GM23338 (cell line): ENCODE data around the gene GNAO1.

ENCODE experiments used
- CREB1 ChIP-seq: fragments of 250-450 bp; sonication (Bioruptor Pico); IDR thresholded peaks from 2 replicates; pipeline ENCODE4 v1.5.0; 2020; ENCODE audit warnings: low read depth, mild to moderate bottlenecking, moderate library complexity
- EZH2 ChIP-seq: fragments of 200-600 bp; sonication (generic); IDR thresholded peaks from one replicate; pipeline ENCODE4 v1.8.0; 2017; ENCODE audit warnings: antibody characterized with exemption, mild to moderate bottlenecking, low read depth; ENCODE audit not compliant: unreplicated experiment
- EZH2phosphoT487 ChIP-seq: fragments of 200-600 bp; sonication (generic); IDR thresholded peaks from one replicate; pipeline ENCODE4 v1.8.1; 2018; ENCODE audit warnings: antibody characterized with exemption; ENCODE audit not compliant: unreplicated experiment
- POLR2AphosphoS5 ChIP-seq: IDR thresholded peaks from 2 replicates; pipeline ENCODE4 v1.6.1; 2016; ENCODE audit warnings: antibody characterized with exemption, low read depth
- TF ChIP-seq, protein P1 (sequence below), 2 experiments: fragments of 200-600 bp in 1 of 2; sonication (generic) in 1 of 2; conservative IDR thresholded peaks; 2 replicates each; pipeline versions ENCODE4 v1.5.1 to v1.6.1; 2016 to 2017; ENCODE audit warnings: antibody characterized with exemption in 2 of 2, low read depth in 2 of 2, mild to moderate bottlenecking in 2 of 2, moderate library complexity in 1 of 2
- TF ChIP-seq, protein P2 (sequence below): IDR thresholded peaks from one replicate; pipeline ENCODE4 v1.6.1; 2018; ENCODE audit warnings: antibody characterized with exemption; ENCODE audit not compliant: unreplicated experiment

GRCh38 chr16:56264609-56264972 lies 73.3 kb downstream of the GNAO1 start:
- TF ChIP-seq, protein P1, sequence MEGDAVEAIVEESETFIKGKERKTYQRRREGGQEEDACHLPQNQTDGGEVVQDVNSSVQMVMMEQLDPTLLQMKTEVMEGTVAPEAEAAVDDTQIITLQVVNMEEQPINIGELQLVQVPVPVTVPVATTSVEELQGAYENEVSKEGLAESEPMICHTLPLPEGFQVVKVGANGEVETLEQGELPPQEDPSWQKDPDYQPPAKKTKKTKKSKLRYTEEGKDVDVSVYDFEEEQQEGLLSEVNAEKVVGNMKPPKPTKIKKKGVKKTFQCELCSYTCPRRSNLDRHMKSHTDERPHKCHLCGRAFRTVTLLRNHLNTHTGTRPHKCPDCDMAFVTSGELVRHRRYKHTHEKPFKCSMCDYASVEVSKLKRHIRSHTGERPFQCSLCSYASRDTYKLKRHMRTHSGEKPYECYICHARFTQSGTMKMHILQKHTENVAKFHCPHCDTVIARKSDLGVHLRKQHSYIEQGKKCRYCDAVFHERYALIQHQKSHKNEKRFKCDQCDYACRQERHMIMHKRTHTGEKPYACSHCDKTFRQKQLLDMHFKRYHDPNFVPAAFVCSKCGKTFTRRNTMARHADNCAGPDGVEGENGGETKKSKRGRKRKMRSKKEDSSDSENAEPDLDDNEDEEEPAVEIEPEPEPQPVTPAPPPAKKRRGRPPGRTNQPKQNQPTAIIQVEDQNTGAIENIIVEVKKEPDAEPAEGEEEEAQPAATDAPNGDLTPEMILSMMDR (conservative IDR thresholded peaks at IDR 0.05; ENCODE audit: low read depth in 2 of 2) = no peak
- TF ChIP-seq EZH2 (no peak), EZH2phosphoT487 (no peak), POLR2AphosphoS5 (no peak), CREB1 (no peak)
- TF ChIP-seq, protein P2, sequence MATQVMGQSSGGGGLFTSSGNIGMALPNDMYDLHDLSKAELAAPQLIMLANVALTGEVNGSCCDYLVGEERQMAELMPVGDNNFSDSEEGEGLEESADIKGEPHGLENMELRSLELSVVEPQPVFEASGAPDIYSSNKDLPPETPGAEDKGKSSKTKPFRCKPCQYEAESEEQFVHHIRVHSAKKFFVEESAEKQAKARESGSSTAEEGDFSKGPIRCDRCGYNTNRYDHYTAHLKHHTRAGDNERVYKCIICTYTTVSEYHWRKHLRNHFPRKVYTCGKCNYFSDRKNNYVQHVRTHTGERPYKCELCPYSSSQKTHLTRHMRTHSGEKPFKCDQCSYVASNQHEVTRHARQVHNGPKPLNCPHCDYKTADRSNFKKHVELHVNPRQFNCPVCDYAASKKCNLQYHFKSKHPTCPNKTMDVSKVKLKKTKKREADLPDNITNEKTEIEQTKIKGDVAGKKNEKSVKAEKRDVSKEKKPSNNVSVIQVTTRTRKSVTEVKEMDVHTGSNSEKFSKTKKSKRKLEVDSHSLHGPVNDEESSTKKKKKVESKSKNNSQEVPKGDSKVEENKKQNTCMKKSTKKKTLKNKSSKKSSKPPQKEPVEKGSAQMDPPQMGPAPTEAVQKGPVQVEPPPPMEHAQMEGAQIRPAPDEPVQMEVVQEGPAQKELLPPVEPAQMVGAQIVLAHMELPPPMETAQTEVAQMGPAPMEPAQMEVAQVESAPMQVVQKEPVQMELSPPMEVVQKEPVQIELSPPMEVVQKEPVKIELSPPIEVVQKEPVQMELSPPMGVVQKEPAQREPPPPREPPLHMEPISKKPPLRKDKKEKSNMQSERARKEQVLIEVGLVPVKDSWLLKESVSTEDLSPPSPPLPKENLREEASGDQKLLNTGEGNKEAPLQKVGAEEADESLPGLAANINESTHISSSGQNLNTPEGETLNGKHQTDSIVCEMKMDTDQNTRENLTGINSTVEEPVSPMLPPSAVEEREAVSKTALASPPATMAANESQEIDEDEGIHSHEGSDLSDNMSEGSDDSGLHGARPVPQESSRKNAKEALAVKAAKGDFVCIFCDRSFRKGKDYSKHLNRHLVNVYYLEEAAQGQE = no peak
